Renal cortex interstitium (tissue), 11 donors: ENCODE results near the gene IFNA4. TPM values are rescaled to one million over a fixed set of nuclear protein-coding genes. Genes with fewer than 3 reads are reported as not detected.
"Not testable (repeated sequence)": the region's sequence is repeated elsewhere in the genome, so short reads cannot be mapped to it uniquely, and the experiment has no call there.

Source experiments
- DNase-seq, 11 donors: peaks; one replicate each; pipeline ENCODE4 v3.0.0-alpha.2; 2013; ENCODE audit warnings: low read depth in 9 of 11, low spot score in 4 of 11; ENCODE audit errors: extremely low read depth in 1 of 11
- polyA plus RNA-seq, 3 donors: library from polyadenylated mRNA; unstranded; fragments of 120-200 nt; gene quantifications; one replicate each; pipeline ENCODE4 v1.2.1, GENCODE V29; 2013; ENCODE audit not compliant: insufficient read length in 3 of 3

Gene IFNA4
- polyA plus RNA-seq, 3 donors, result not detected

DNA sequence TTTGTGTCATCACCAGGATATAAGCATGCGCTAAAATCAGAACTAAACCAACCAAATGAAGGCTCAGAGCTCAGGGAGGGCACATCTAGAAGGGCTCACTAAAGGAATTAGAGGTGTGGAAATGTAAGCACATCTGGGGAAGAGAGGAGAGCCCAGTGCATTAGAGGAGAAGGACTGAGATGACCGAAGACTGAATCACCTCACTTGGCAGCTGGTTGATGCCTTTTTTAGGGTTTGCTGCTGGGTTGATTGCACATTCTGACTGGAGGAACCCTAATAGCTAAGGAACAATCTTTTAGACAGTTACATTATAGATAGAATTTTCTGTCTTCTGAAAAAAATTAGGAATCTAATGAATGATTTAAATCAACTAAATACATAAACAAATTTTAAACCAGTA is 12.7 kb downstream of the IFNA4 start:
- no peak for DNase-seq

DNA sequence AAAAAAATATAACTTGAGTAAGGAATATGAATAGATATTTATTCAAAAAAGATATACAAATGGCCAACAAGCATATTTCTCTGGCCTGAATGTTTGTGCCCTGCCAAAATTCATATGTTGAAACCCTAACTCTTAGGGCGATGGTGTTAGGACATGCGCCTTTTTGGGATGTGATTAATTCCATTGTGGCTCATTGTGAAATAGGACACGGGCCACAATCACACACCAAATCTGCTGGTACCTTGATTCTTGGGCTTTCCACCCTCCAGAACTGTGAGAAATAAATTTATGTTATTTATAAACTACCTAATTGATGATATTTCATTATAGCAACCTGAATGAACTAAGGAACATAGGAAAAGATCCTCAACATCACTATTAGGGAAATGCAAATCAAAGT is 15.2 kb downstream of the IFNA4 start:
- DNase-seq, result no peak

DNA sequence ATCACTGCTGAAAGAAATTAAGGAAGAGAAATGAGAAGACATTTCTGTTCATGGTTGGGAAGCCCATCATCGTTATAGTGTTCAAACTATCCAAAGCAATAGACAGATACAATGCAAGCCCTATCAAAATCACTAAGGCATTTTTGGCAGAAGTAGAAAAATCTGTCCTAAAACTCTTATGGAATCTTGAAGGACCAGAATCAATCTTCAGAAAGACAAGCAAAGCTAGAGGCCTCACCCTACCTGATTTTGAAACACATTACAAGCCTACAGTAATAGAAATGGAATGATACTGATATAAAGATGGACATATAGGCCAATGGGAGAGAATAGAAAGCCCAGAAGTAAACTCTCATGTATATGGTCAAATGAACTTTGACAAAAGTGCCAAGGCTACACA is 16.0 kb downstream of the IFNA4 start:
- DNase-seq, result no peak

DNA sequence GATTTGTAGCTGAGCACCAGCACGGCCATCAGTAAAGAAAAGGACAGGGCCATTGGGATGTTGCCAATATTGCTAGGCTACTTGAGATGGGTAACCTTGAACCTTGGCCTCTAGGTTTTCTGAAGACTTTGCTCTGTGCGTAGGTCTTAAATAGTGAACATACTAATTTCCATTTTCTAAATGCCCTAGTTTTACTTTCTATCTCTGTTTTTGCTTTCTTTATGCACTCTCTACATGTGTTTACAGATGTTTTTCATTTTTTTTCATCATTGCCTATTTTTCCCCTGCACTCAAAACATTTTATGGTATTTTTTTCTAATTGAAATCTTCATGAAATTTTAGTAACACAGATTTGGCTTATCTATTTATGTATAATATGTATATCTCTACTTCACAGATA is 20.8 kb downstream of the IFNA4 start, which contains the start of gene IFNA21:
IFNA21 (minus strand) TSS at position 101 of the 400 bp plus-strand sequence; CDS start at position 53, 48 bp downstream.
- DNase-seq, result not testable (repeated sequence)

DNA sequence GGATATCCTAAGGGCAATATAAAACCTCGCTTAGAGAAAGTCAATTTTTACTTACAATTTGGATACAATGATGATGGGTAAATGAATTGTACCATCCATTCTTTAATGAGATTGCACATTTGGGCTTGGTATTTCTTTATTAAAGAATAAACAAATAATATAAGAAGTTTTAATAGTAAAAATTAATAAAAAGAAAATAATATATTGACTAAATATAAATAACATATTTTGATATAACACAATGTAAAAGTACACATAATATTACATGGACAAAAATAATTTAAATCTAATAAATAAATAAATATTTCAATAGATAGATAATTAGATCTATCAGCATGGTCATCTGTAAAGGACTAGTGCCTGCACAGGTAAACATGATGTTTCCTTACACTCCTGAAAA is 21.9 kb downstream of the IFNA4 start:
- DNase-seq, result no peak

DNA sequence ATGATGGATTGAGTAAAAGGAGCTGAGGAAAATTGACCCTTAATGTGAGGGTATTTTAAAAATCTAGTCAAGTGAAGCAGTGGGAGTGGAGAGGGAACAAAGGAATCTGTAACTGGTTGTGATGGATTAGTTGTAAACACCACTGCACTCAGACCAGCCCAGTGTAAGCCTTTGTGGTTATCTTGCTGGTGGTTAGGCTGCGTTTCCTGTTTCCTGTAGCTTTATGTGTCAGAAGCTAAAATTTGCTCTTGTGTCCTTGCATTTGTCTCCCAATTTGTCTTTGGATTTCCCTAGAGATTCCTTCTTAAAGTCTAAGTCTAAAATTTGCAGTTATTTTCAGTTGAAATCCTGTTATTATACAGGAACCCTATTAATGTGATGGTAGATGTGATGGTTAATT is 27.2 kb downstream of the IFNA4 start:
- DNase-seq, result no peak

DNA sequence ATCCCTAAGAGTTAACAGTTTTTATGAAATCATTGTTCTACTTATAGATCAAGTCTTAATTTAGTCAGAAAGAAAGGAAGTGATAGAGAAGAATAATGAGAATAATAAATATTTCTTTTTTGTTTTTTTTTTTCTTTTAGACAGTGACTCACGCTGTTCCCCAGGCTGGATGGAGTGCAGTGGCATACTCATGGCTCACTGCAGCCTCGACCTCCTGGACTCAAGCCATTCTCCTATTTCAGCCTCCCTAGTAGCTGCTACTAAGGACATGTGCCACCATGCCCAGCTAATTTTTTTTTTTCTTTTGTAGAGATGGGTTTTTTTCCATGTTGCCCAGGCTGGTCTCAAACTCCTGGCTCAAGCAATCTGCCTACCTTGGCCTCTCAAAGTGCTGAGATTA is 31.9 kb downstream of the IFNA4 start:
- no peak for DNase-seq

DNA sequence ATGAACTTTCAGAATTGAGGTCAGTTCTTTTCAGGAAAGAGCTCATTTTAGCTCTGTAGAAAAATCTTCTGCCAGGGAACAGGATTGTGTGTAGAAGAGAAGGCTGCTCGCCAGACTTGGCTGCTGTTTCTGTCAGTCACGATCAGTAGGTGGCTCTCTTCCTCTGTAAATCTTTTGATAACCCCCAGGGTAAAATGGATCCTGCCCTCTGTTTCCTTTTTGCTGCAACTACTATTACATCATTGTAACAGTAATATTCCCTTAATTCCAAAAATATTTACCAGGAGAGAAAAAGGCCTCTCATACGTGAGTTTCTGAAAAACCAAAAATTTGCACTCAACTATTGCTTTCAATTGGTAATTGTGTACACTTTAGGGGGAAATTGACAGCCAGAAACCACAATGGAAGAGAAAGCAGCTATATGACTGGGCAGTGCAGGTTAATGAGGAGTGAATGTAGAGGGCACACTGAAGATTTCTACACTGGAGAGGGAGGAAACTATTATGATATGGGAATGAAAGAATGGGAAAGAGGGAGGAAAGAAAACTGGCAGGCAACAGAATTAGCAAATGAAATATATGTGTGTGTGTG is 33.3 kb downstream of the IFNA4 start:
- no peak for DNase-seq

DNA sequence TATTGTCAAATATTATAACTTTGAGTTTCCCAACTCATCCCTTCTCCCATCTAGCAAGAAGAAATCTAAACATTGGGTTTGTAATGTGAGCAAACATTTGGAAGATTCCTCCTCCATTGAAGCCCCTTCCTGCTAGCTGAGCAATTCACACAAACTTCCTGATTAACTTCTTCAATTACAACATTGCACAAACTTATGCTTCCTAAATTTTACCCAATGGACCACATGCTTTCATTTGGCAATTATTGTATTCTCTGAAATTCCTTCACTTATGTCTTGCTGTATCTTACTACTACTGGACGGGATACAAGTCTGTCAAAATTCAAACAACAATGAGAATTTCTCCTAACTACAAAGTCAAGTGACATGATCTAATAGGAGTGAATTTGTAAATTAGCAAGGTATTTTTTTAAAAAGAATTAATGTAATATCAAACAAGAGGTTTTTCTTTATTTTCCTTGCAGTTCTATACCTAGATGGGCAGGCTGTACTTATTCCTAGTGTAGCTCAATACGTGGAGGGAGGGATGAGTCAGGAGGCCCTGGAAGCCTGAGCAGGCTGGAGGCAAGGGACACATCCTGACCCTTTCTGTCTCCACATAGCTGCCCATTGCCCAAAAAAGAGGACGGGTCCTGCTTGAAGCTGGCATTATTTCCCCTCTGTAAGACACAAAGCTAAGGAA is 33.9 kb downstream of the IFNA4 start:
- no peak for DNase-seq

DNA sequence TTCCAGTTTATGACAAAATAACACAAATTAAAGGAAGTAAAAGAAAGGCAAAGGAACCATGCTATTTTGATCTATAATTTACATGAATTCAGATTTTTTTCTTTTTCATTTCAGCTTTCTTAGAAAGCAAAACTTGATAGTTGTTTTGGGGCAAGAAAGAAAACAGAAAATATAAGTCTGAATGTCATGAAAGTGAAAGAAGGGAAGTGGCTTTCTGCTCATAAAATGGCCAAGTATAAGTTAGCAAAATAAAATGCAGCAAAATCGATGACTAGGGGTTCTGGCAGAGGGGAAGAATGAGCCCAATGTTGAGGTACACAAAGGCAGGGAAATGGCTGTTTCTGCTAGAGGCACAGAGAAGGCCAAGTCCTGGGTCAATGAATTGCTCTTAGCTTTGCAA is 42.8 kb downstream of the IFNA4 start:
- DNase-seq, result no peak

DNA sequence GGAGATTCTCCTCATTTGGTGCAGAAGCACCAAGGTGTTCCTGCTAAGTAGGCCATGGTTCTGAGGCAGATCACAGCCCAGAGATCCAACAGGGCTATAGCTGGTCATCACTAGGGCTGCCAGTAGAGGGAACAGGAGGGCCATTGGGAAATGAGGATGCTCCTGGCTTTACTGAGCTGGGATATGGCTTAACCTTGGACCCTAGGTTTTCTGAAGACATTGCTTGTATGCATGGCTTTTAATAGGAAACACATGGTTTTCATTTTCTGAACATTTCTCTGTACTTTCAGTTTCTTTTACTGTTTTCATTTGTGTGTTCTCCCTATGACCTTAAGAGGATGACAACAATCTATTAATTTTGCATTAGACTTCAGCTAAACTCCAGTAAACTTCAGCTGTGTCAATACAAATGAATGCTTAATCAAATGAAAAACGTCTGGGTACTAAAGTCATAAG is 45.9 kb downstream of the IFNA4 start, which contains the start of gene IFNW1:
IFNW1 (minus strand) TSS at position 406 of the 456 bp plus-strand sequence; CDS start at position 144, 262 bp downstream.
- DNase-seq, result no peak

DNA sequence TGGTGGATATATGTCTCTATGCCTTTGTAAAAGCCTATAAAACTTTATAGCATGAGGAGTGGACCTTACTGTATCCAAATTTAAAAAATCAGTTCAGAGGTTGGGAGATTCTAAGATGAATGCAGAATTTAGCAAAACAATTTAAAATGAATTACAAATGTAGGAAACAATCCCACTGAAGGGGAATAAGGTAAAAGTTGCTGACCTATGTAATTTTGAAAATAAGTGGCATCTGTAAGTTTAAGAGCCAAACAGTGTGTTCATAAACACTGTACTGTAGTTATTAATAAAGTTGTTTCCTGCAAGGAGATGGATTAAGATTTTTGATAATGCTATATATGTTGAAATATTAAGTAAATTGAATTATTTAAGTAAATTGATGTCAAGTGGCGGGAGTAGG is 50.4 kb downstream of the IFNA4 start:
- no peak for DNase-seq

Other genes starting within 250 kb of the IFNA4 start
- gene HACD4, start 155.9 kb downstream of the IFNA4 start, polyA plus RNA-seq, result 1 to 10 TPM; 2.8 to 3.3 (median 2.9) TPM
- not detected for gene IFNB1, start 109.6 kb downstream of the IFNA4 start, polyA plus RNA-seq
- gene IFNW1, start 45.8 kb downstream of the IFNA4 start, polyA plus RNA-seq, result not detected
- not detected for gene IFNA21, start 20.9 kb downstream of the IFNA4 start, polyA plus RNA-seq
- gene IFNA7, start 14.6 kb upstream of the IFNA4 start, polyA plus RNA-seq, result not detected
- gene IFNA10, start 19.6 kb upstream of the IFNA4 start, polyA plus RNA-seq, result not detected
- gene IFNA16, start 29.7 kb upstream of the IFNA4 start, polyA plus RNA-seq, result not detected
- not detected for gene IFNA17, start 40.6 kb upstream of the IFNA4 start, polyA plus RNA-seq
- gene IFNA14, start 52.4 kb upstream of the IFNA4 start, polyA plus RNA-seq, result not detected
- gene IFNA5, start 117.7 kb upstream of the IFNA4 start, polyA plus RNA-seq, result not detected
- 10 to 100 TPM; 43.6 to 53.2 (median 48.8) TPM for gene KLHL9, start 147.8 kb upstream of the IFNA4 start, polyA plus RNA-seq
- not detected for gene IFNA6, start 163.3 kb upstream of the IFNA4 start, polyA plus RNA-seq
- not detected for gene IFNA13, start 180.5 kb upstream of the IFNA4 start, polyA plus RNA-seq
- gene IFNA2, start 197.8 kb upstream of the IFNA4 start, polyA plus RNA-seq, result not detected
- gene IFNA8, start 221.5 kb upstream of the IFNA4 start, polyA plus RNA-seq, result not detected